T-helper 1 cell treated with Interleukin-12 subunit alpha and Interleukin-12 subunit beta and Interleukin-4 antibody, amounts not matched to agents 30 ng/mL and 1 ng/mL, for 36 hours (primary cell): ENCODE data around the gene SLC1A3. TPM values are rescaled to one million over a fixed set of nuclear protein-coding genes. Genes with fewer than 3 reads are reported as not detected.

Experiments
- intact Hi-C: fragments of 100-400 bp; cut with micrococcal nuclease; formaldehyde crosslinking; loops from one replicate; pipeline ENCODE4 v1.15.1; 2024
- total RNA-seq: library from RNA; stranded (reverse); gene quantifications from 2 replicates; pipeline ENCODE4 v1.2.3, GENCODE V29; 2022

SLC1A3 gene
- total RNA-seq, 1 donor from 2014 or later = not detected

- intact Hi-C loops = no loop called here
These were observed 48.2 kb downstream of the SLC1A3 start for GRCh38 chr5:36654564-36654963.

- intact Hi-C loops = no loop called here
These were observed 48.8 kb downstream of the SLC1A3 start for GRCh38 chr5:36655161-36655560.

DNA sequence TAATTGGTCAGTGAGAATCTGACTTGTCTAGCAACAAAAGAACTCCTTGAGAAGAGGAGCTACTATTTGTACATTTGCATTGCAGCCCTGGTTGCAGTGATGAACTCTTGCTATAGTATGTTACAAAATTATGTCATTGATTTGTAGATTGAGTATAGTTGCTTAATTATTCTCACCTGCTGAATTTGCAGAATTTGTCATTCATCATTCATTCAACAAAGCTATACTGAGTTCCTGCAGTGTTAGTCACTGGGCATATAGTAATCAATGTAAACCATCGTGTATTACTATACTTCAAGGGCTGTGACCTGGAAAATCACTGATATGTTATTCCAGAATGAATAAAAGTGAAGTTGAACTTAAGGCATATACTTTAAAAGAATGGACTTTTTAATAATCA lies 50.1 kb downstream of the SLC1A3 start:
- intact Hi-C loops = no loop called here

GRCh38 chr5:36657563-36657995 lies 51.2 kb downstream of the SLC1A3 start:
- intact Hi-C loops = no loop called here

DNA sequence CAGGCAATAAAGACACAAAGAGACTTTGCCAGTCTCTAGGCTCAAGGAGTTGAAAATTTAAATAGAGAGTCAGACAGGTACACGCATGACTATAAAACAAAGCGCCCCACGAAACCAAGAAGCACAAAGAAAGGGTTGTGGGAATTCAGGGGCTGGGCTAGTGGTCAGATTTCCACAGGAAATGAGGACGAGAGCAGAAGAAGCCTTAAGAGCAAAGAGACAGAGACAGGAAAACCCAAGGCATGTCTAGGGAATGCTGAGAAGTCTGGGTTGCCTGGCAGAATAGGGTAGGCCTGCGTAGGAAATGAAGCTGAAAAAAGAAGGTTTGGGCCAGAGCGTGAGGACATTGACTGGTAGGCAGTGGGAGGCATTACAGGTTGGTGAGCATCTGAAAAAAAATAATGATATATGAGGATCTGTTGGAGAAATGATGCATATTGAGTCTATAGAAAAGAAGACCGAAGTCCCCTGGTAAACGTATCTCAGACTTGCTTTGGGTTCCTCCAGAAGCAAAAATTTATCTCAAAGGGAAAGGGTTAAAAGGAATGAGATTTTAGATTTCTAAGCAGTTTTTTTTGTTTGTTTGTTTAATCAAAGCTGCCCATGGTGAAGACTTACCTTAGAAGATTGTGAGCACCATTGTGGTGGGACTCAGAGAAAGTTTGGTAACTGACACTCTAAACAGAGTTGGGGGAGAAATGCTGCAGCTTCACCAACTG lies 51.8 kb downstream of the SLC1A3 start:
- intact Hi-C loops = no loop called here

DNA sequence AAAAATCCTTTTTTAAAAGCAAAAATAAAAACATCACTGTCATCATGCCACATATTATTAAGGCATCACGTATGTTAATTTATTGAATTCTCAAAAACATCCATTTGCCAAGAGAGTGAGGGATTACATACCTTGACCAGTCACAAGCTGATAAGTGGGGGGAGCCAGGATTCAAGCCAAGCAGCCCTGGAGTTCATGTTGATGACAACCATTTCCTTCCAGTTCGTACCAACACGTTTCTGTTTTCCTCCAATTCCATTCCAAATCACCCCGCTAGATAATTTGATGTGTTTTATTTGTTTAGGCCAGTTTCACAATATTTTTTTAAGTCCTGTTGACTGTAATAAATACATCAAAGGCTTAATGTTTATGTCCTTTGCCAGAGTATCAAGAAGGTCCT lies 53.0 kb downstream of the SLC1A3 start:
- intact Hi-C loops = no loop called here

DNA sequence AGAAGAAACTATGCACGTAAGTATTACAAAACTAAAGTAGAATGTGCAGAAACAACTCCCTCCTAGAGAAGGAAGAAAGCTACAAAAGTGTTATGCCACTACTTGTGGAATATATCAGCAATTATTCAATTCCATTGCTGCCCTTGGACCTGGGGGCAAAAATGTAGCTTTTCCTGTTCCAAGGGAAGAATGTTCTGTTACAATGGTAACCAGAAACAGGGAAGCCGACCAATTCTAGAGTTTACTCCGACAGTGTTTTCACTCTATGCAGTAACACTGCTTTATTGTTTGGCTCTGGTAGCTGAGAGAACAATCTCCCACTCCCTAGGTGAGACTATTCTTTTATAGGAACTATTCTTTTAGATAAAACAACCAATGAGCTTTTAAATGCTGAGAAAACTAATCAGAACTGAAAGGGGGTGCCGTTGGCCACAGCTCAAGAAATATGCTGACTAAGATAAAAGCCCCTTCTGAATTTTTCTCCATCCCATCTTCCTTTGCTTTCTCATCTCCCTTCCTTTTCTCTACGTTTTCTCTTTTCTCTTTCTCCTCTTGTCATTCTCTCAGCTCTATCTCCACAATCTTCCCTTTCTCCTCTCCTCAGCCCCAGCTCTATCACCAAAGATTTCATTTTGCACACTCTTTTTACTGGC lies 54.1 kb downstream of the SLC1A3 start:
- intact Hi-C loops = no loop called here

DNA sequence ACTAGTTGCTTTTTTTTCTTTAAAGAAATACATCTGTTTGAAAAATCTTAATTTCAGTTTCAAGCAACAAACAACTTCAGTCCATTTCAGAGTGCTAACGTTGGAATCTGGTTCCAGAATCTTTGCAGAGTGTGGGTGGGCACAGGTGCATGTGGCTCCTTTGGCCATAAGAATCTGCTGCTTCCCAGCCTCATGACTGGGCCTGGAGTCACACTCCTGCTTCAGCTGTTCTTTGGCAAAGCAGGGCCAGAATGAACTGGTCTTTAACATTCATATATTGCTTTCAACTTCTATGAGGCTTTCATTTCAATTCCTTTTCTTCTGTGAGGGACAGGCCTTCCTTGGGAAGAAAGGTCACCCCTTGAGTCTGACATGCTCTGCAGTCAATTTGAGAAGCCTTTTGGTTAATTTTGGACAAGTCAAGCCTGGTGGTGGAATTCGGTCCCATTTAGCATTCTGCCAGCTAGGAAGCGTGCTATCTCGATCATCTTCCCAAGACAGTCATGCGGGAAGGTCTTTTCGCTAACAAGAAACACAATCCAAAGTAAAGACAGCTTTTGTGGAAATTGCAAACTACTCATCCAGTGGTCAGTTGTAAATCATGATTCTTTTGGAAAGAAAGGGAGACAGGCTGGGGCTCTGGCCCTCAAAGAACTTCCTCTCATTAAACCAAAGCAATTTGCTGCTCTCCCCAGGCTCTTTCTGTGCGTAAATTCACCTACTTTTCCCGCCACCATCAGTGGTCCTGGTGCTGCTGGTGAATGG lies 55.2 kb downstream of the SLC1A3 start:
- intact Hi-C loops = no loop called here

DNA sequence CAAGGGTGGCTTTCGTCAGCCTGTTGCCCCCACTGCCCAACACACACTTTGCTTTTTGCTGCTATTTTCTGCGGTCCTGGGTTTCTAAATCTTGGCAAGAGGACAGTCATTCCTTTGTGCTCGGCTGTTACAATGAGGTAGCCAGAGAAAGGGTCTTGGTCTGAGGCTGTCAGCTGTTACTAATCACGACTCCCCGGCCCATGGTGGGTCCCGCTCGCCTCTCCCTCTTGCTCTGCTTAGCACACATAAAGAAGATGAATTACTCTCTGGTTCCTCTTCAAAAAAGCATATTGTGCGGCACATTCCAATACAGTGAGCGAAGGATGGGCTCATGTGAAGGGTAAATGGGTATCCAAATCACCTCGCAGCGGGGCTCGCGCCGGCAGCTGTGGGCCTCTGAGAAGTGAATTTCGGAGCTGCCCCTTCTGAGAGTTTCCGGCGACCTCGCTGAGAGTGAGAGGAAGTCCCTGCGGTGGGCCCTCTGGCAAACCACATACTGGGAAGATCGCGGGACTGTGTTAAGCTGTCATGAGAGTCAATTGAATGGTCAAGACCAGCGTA lies 56.0 kb downstream of the SLC1A3 start:
- intact Hi-C loops = no loop called here

GRCh38 chr5:36664766-36665165 lies 58.4 kb downstream of the SLC1A3 start:
- intact Hi-C loops = no loop called here

GRCh38 chr5:36665628-36666027 lies 59.2 kb downstream of the SLC1A3 start:
- intact Hi-C loops = no loop called here

DNA sequence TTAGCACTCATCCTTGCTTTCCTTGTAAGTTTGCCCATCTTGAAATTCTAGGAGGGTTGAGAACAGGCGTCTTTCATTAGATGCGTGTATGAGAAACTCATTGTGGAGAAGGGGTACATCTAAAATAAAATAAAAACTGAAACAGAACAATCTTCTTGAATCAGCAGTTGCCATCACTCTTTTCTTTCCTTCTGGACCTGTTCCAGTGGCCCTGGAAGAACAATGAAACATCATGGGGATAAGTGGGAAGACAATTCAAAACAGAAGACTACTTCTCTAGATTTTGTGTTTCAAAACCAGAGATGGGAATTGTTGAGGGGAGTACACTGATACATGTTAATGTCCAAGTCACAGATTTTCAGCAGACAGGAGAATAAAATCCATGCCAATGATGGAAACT lies 59.9 kb downstream of the SLC1A3 start:
- intact Hi-C loops = no loop called here

GRCh38 chr5:36666986-36667385 lies 60.6 kb downstream of the SLC1A3 start:
- intact Hi-C loops = no loop called here

GRCh38 chr5:36667824-36668223 lies 61.4 kb downstream of the SLC1A3 start:
- intact Hi-C loops = no loop called here

- intact Hi-C loops = no loop called here
These were observed 62.7 kb downstream of the SLC1A3 start for GRCh38 chr5:36669015-36669651.

DNA sequence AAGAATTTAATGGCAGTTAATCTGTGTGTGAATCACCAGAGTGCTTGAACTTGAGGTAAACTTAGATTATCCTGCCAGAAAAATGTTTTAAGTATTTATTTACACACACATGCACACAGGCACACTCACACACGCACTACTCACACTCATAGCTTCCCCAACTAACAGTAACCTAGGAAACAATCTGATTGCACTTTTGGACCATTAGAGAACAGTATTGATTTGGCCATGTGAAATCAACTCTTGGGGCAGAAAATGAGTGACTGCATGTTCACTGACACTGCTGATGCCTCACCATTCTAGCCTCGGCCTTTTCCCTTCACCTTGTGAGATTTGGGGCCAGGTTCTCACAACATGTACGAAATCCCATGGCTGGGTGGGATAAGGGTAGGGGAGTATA lies 64.1 kb downstream of the SLC1A3 start:
- intact Hi-C loops = no loop called here

- intact Hi-C loops = no loop called here
These were observed 68.9 kb downstream of the SLC1A3 start for GRCh38 chr5:36675282-36675681.

DNA sequence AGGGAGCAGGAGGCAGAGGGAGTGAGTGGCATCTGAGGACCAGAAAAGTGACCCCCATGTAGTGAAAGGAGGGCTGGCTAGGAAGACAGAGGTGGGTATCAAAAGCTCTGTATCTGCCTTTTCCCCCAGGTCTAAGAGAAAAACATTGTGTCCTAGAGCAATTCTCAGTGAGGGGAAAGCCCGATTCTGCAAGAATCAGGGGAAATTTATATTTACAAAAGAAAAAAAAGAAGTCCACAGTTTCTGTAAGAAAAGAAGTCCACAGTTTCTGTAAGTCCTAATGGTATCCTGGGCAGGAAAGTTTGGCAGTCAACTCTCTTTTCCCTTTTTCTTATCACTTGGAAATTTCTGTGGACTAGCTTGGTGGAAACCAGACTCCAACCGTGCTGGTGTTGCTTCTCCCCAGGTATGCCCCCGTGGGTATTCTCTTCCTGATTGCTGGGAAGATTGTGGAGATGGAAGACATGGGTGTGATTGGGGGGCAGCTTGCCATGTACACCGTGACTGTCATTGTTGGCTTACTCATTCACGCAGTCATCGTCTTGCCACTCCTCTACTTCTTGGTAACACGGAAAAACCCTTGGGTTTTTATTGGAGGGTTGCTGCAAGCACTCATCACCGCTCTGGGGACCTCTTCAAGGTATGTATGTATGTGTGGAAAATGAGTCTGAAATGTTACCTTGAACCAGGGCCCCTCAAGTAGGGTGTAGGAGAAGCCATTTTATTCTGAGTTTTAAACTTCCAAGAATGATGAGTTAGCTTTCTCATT lies 73.0 kb downstream of the SLC1A3 start:
- intact Hi-C loops = no loop called here

DNA sequence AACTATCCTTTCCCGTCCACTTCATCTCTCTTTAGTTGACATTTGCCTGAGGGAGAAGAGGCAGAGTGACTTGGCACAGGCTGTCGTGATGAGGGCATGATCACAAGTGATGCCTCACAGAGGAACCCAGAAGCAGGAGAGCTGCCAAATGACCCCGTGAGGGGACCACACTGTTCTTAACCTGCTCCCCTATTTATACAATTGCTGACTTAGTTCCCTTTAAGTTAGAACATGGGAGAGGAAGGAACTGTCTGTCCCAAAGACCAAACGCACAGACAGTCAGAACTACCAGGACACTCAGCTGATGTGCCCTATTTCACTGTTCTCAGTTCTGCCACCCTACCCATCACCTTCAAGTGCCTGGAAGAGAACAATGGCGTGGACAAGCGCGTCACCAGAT lies 73.7 kb downstream of the SLC1A3 start:
- intact Hi-C loops = no loop called here

DNA sequence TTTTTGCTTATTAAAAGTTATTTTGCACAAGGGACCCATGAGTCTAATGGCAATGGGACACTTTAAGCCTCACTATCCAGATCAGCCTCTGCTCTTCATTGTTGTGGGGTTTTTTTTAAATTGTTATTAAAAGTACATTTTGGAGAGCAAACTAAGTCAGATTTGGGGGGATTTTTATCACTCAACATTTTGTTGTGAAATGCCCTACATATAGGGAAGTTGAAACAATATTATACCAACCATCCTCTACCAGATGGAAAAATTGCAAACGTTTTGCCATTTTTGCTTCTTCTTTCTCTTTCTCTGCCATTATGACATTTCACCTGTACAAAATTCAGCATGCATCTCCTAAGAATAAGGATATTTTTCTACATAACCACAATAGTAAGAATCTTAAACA lies 75.3 kb downstream of the SLC1A3 start:
- intact Hi-C loops = no loop called here

DNA sequence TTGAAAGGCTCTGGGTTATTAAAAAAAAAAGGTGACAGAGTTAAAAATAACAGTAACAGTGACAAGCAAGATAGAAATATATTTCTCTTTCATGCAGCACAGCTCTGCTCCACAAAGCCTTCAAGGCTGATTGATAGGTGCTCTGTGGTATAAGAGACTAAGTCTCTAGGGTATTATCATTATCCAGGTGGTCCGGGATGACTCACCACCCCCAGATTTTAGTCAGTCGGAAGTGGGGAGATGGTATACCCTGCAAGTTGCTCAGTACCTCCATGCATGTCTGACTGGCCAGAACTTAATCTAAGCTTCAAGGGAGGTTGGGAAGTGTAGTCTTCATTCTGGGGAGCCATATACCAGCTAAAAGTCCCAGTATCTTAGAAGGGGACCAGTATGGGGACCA lies 76.1 kb downstream of the SLC1A3 start:
- intact Hi-C loops = no loop called here
